Diencephalon (tissue), 1 donor: ENCODE results near the gene SGO2. TPM values are rescaled to one million over a fixed set of nuclear protein-coding genes. Genes with fewer than 3 reads are reported as not detected.

Source experiments
- total RNA-seq: library from RNA; depleted of rRNA; stranded (reverse); fragments of >200 nt; gene quantifications from one replicate; pipeline ENCODE4 v1.2.3, GENCODE V29; 2014

The SGO2 gene
- total RNA-seq: 9.5 TPM

GRCh38 chr2:200525882-200526651 lies at the start of gene SGO2:
TSS of gene SGO2 (plus strand) at chr2:200526207. CDS start at chr2:200532976, 6,769 bp downstream.

GRCh38 chr2:200509612-200510433 lies 16.2 kb upstream of the SGO2 start, which contains the start of gene KCTD18:
TSS of gene KCTD18 (minus strand) at chr2:200510068. CDS start at chr2:200507016, 3,052 bp downstream.

GRCh38 chr2:200585730-200586643 lies 60.0 kb downstream of the SGO2 start, which contains the start of gene AOX1:
TSS of gene AOX1 (plus strand) at chr2:200586014. CDS start at chr2:200586109, 95 bp downstream.

Other genes starting within 250 kb of the SGO2 start
- gene SPATS2L, start 219.5 kb upstream of the SGO2 start, total RNA-seq: 80.5 TPM
- 11.5 TPM for gene KCTD18, start 16.1 kb upstream of the SGO2 start, total RNA-seq
- gene AOX1, start 59.8 kb downstream of the SGO2 start, total RNA-seq: 2.1 TPM